ENCODE measurements around the gene CD6. TPM values are rescaled to one million over a fixed set of nuclear protein-coding genes. Genes with fewer than 3 reads are reported as not detected.

Gene CD6
- total and polyA plus RNA-seq, 2 of the 8 experiments (the other 6 are each of a cell fraction or from before 2014, with no cell fraction given): 0.03 TPM; not detected in 1

DNA sequence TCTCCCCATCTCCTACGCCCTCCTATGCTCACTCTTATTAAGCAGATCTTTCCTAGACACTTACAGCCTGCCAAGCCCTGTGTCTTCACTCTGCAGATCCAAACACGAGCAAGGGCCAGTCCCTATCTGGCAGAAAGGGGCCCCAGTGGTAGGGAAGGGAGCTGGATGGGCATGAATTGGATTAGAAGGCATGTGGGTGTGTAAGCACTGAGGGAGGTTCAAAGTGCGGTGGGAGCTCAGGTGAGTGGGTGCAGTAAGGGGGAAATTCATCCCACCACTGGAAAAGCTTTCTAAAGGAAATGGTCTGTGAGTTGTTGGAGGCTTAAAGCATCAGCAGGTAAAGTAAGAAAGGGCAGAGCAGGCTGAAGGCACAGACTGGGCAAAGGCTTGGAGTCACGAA is 41.7 kb upstream of the CD6 start (continued):
- TF ChIP-seq KDM5A (IDR thresholded peaks at IDR 0.05; ENCODE audit: low read length) (no peak), JUN (IDR thresholded peaks at IDR 0.05; ENCODE audit: low read depth, low read length) (no peak)

Measured in H1 (cell line).